Amniotic epithelial cell (primary cell): Measurements from ENCODE around the gene IL31.

Experiments used
- DNase-seq: peaks from one replicate; pipeline ENCODE4 v3.0.0-alpha.2; 2010; ENCODE audit warnings: low read depth

IL31 gene

DNA sequence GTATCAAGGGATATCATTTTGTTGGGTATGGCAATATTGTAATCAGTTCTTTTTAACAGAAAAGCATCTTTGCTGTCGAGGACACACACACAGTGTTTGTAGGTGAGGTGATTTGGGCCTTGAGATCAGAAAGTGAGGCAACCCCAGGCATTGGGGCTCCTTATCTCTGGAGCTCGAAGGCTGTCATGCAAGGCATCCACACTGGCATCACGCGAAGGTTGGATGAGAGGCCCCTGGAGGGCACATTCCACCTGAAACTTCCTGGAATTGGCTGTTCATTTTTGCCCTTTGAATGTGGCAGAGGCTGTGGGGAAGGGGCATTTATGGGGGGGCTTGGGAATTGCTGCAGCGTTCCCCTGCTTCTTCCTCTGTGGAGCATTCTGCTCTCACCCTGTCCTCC lies 45.5 kb downstream of the IL31 start:
- no peak for DNase-seq

DNA sequence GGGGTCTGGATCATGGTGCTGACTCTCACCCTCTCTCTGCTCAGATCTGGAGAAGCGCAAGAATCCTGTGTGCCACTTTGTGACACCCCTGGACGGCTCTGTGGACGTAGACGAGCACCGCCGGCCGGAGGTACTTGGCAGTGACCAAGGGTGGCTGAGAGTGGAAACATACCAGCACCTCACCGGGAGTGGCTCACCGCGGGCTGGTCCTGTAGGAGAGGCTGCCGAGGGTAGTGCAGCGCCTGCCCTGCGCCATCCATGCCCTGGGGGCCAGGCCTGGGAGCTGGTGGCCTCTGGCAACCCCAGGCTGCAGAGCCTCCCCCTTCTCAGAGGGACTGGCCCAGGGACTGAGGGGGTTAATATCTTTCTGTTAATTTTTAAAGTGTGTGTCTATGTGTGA lies 46.2 kb downstream of the IL31 start:
- no peak for DNase-seq

DNA sequence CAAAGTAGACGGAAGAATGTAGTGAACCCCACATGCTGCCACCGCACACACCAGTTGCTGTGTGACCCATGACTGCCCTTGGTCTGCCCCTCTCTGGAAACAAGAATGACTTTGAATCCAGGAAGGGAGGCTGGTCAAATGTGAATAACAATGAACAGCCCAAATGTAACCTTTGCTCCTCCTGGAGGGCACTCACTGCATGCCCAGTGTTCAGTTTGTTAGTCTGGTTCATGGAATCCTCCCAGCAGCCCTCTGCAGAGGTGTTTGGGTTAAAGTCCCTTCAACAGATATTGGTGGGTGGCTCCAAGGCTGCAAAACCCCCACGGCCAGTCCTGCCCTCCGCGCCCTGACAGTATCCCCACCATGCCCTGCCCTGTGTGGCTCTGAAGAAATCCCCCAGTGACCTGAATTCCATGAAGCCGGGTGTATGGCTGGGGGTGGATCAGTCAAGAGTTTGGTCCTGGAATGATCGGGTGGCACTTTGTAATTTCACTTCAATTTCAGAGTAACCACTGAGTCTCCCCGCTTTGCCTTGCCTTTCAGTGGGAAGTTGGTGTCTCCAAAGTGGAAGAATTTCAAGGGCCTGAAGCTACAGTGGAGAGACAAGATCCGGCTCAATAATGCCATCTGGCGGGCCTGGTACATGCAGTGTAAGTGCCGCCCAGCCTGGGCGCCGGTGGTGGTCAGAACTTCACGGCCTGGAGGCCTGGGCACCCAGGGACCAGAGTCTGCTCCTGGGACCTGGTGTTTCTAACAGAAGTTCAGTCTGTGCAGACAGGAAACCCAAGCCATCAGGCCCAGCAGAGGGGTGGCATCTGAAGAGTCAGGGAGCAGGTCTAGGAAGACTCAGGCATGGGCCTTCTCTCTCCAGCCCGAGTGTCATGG lies 47.1 kb downstream of the IL31 start:
- no peak for DNase-seq

DNA sequence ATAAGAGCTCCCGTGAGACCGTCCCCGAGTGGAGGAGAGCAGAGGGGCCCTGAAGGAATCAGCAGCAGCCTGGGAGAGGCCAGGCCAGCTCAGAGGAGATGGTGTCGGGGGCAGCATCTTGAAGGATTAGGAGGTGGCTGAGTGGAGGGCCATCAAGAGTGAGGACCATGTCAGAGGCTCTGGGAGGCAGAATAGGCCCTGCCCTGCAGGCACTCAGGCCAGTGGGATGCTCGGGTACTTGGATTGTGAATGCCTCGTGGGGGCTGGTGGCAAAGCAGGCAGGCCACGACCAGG lies 47.7 kb downstream of the IL31 start:
- DNase-seq: no peak

DNA sequence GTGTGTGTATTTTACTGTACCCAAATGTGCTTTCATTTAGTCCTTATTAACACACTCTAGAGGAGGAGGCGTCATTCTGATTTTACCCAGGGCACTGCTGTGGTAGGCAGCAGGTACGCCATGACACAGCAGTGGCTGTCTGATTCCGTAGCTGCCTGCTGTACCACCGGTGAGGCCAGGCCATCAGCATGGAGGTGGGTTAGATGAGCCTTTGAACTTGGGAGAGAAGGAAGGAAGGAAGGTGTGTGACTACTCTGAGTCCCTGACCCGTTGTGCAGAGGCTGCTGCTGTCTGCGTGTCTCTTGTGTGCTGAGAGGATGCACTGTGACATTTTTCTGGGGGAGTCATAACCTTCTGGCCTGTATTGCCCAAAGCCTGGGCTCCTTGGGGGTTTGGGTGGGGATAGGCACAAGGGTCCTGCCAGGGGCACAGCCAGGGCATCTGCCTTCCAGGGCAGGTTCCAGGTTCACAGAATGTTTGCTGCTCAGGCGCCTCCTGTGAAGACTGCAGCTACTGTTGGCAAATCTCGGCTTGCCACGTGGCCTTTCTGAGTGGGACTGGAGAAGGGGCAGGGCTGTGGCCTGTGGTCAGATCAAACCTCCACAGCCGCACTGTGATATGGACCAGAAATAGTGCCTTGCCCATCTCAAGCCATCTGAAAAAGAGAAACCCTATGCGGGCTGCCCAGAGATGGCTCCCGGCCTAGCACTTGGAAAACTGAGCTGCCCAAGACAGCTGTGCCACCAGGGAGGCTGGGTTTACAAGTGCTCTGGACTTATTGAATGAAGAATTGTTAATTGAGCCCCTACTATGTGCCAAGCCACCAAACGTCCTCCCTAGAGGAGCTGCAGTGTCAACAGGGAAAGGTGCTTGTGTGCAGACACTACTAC lies 48.3 kb downstream of the IL31 start:
- peak; percentile 39 for DNase-seq

DNA sequence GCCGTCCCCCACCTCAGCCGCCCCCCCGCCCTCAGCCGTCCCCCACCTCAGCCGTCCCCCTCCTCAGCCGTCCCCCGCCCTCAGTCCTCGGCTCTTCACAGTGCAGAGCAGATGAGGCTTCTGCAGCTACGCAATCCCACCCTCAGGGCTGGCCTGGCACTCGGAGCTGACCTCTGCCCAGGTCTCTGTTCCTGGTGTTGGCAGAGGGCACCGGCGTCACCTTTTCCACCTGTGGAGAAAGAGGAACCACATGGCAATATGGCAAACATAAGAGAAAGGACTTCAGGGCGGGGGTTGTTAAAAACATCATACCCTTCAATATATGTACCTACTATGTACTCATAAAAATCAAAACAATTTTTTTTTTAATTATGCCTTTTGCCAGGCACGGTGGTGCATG lies 49.7 kb downstream of the IL31 start:
- no peak for DNase-seq

DNA sequence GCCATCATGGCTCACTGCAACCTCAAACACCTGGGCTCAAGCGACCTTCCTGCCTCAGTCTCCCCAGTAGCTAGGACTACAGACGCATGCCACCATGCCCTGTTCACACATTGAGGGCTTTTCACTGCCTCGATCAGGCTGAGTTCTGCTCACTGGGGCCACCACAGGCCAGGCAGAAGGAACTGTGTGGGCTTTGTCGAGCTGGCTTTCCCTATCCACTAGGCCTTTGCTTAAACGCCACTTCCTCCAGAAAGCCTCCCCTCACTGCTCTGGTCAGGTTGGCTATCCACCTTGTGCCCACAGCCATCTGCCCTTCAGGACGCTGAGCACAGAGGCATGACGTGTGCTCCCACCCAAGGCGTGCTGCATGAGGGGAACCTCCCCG lies 50.3 kb downstream of the IL31 start:
- DNase-seq: no peak

DNA sequence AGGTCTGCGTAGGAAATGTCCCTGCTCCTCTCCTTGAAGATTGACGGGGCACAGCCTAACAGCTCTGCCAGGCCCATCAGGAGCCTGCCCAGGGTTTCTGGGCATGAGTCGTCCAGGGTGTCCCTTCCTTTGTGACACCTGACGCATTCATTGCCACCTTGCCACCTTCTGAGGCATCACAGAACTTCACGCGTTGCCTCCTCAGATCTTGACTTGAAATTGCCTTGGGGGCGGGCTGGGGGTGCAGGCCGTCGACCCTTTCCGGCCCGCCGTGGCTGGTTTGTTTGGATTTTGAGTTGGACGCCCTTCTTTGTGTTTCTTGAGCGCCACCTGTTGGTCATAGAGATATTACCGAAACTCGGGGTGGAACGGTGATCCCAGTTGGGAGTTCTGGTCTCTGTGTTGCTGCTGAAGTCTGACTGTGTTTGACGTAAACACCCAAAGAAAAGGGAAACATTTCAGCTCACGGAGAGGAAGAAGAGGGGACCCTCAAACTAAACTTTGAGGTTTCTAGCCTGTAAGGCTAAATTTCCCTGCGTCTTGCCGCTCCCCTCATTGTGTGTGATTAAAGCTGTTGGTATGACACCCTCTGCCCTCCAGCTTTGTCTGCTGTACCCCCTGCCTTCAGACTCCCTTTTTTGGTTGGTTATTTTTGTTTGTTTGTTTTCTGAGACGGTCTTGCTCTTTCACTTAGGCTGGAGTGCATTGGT lies 50.8 kb downstream of the IL31 start:
- peak; percentile 48 for DNase-seq
